A549 (cell line): ENCODE measurements around the gene KCTD15.

Experiments used
- BHLHE40 ChIP-seq: IDR thresholded peaks from 2 replicates; pipeline ENCODE4 v1.6.1; 2012; ENCODE audit warnings: low read depth, low read length, inconsistent platforms
- CHD2 ChIP-seq: fragments of 150-350 bp; IDR thresholded peaks from 2 replicates; pipeline ENCODE4 v1.6.1; 2014; ENCODE audit warnings: low read length; ENCODE audit not compliant: partially characterized antibody
- CHD4 ChIP-seq: fragments of 200-600 bp; sonication (generic); IDR thresholded peaks from 2 replicates; pipeline ENCODE4 v1.6.1; 2016; ENCODE audit warnings: antibody characterized with exemption, mild to moderate bottlenecking, borderline replicate concordance
- CTCF ChIP-seq: fragments of >200 bp; sonication (Bioruptor Twin); formaldehyde crosslinking; IDR thresholded peaks from 3 replicates; pipeline ENCODE4 v1.5.1; 2016
- ELK1 ChIP-seq: fragments of 150-350 bp; IDR thresholded peaks from 2 replicates; pipeline ENCODE4 v1.6.1; 2014; ENCODE audit warnings: low read depth, mild to moderate bottlenecking, low read length
- EP300 ChIP-seq, 2 experiments: fragments of >200 bp; sonication (Bioruptor Twin); formaldehyde crosslinking; IDR thresholded peaks; 2 replicates in 1 of 2; 3 replicates in 1 of 2; pipeline ENCODE4 v1.6.1; 2016 to 2017
- KDM1A ChIP-seq: fragments of 200-600 bp; sonication (generic); IDR thresholded peaks from 2 replicates; pipeline ENCODE4 v1.6.1; 2016; ENCODE audit warnings: low read depth, mild to moderate bottlenecking
- MAZ ChIP-seq: fragments of 150-350 bp; IDR thresholded peaks from 2 replicates; pipeline ENCODE4 v1.6.1; 2014; ENCODE audit warnings: antibody characterized with exemption, low read depth, low read length, borderline replicate concordance
- POLR2A ChIP-seq: IDR thresholded peaks from 2 replicates; pipeline ENCODE4 v1.6.1; 2012; ENCODE audit warnings: mild to moderate bottlenecking, low read length
- RAD21 ChIP-seq, 2 experiments: fragments of >200 bp in 1 of 2; sonication (Bioruptor Twin) in 1 of 2; formaldehyde crosslinking in 1 of 2; IDR thresholded peaks in 1 of 2; conservative IDR thresholded peaks in 1 of 2; 2 replicates in 1 of 2; 3 replicates in 1 of 2; pipeline ENCODE4 v1.6.1; 2012 to 2018; ENCODE audit warnings: inconsistent platforms in 1 of 2
- REST ChIP-seq: fragments of 200-600 bp; sonication (generic); IDR thresholded peaks from 2 replicates; pipeline ENCODE4 v1.6.1; 2016; ENCODE audit warnings: antibody characterized with exemption, mild to moderate bottlenecking, moderate library complexity
- ZC3H11A ChIP-seq: fragments of 450-650 bp; IDR thresholded peaks from 2 replicates; pipeline ENCODE4 v1.6.1; 2014; ENCODE audit warnings: antibody characterized with exemption, mild to moderate bottlenecking

- TF ChIP-seq BHLHE40, result no peak
- TF ChIP-seq CTCF, result no peak
- no peak for TF ChIP-seq MAZ
- TF ChIP-seq RAD21 (conservative IDR thresholded peaks at IDR 0.05 in 1 of 2, IDR thresholded peaks at IDR 0.05 in 1 of 2), result no peak
- no peak for TF ChIP-seq POLR2A
- no peak for TF ChIP-seq CHD2
- no peak for TF ChIP-seq ELK1
- no peak for TF ChIP-seq KDM1A
- no peak for TF ChIP-seq CHD4
- TF ChIP-seq REST, result no peak
- TF ChIP-seq EP300 (IDR thresholded peaks at IDR 0.05), result no peak
- no peak for TF ChIP-seq ZC3H11A
Measured at GRCh38 chr19:33803383-33803782, 6.7 kb downstream of the KCTD15 start.
